GM19324 (cell line): ENCODE data around the gene KREMEN2.
"Not testable (repeated sequence)": the region's sequence is repeated elsewhere in the genome, so short reads cannot be mapped to it uniquely, and the experiment has no call there.

Source experiments
- ATAC-seq: cut with Tn5 transposase; IDR thresholded peaks from one replicate; pipeline ENCODE4 v1.9.1; 2021; ENCODE audit warnings: mild to moderate bottlenecking, moderate library complexity; ENCODE audit not compliant: unreplicated experiment, low FRiP score

KREMEN2 gene

DNA sequence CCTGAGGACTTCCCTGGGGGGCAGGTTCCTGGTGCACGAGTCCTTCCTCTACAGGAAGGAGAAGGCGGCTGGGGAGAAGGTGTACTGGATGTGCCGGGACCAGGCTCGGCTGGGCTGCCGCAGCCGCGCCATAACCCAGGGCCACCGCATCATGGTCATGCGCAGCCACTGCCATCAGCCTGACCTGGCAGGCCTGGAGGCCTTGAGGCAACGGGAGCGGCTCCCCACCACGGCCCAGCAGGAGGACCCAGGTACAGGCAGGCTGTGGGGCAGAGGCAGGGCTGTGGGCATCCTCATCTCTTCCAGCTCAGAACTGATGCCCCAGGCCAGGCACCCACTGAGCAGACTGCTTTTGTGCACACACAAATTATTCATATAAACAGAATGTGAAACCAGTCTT is 25.9 kb upstream of the KREMEN2 start:
- ATAC-seq, result no peak

DNA sequence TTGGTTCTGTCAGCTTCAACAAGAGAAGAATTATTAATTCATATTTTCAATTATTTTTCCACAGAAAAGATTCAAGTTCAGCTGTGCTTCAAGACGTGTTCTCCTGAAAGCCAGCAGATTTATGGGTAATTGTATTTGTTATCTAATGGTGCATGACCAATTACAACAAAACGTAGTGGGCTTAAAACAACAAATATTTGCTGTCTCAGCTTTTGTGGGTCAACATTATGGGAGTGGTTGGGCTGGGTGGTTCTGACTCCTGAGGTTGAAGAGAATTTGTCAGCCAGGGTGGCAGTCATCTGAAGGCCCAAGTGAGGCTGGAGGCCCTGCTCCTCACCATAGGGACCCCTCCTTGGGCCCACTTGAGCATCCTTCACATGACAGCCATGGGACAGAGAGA is 24.1 kb upstream of the KREMEN2 start:
- ATAC-seq, result no peak

DNA sequence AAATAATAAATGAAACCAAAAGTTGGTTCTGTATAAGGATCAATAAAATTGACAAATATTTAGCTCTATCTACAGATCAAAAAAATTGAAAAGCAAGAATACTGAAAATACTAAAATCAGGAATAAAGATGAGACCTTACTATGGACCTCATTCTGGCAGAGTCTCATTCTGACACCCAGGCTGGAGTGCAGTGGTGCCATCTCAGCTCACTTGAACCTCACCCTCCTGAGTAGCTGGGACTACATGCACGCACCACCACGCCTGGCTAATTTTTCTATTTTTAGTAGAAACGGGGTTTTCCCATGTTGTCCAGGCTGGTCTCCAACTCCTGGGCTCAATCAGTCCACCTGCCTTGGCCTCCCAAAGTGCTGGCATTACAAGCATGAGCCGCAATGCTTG is 22.0 kb upstream of the KREMEN2 start:
- no peak for ATAC-seq

DNA sequence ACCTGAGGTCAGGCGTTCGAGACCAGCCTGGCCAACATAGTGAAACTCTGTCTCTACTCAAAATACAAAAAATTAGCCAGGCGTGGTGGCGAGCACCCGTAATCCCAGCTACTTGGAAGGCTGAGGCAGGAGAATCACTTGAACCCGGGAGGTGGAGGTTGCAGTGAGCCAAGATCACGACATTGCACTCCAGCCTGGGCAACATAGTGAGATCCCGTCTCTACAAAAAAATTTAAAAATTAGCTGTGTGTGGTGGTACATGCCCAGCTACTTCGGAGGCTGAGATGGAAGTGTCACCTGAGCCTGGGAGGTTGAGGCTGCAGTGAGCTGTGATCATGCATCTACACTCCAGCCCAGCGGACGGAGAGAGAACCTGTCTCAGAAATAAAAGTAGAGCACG is 20.4 kb upstream of the KREMEN2 start:
- ATAC-seq, result not testable (repeated sequence)

DNA sequence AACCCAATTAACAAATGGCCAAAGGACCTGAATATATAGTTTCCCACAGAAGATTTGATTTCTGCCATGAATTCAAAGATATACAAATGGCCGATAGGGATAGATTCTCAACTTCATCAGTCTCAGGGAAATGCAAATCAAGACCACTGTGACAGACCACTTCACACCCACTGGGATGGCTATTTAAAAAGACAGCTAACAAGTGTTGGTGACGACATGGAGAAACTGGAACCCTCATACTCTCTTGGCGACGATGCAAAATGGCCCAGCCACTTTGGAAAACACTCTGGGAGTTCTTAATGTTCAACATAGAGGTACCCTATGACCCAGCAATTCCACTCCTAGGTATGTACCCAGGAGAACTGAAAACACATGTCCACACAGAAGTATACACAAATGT is 17.4 kb upstream of the KREMEN2 start:
- ATAC-seq, result no peak

DNA sequence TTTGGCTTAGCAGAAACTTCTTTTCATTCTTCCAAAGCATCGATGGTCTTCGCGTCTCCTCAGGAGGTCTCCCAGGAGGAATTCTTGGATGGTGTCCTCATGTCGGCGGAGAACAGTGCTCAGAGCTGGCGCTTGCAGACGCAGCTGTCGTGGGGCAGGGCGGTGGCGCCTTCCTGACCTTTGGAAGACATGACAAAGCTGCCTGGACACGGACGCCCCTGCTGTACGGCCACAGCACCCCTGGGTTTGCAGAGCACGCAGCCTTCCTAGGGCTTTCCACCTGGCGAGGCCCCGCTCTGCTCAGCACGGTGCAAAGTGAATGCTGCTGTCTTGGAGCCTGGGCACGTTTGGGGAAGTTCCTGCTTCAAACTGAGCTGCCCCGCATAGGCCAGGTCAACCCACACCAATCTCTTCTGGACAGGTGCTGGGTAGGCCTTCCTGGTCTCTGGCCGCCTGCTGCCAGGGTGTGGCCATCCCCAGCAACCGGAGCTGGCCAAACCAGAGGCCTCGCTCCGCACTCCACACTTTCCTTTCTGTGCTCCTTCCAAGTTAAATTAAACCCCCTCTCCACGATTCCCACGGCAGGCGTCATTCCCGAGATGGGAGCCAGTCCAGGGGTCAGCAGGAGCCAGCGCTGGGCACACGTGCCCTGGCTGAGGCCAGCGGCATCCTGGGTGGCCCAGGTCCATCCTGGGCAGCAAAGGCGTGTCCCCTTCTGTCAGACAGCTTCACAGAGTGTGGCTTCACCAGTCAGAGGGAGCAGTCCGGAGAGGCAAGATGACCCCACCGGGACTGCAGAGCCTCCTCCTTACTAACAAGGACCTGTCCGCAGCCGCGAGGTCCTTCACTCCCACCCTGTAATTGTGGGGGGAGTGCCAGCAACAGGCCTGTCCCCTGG is 15.0 kb upstream of the KREMEN2 start:
- ATAC-seq, result no peak

DNA sequence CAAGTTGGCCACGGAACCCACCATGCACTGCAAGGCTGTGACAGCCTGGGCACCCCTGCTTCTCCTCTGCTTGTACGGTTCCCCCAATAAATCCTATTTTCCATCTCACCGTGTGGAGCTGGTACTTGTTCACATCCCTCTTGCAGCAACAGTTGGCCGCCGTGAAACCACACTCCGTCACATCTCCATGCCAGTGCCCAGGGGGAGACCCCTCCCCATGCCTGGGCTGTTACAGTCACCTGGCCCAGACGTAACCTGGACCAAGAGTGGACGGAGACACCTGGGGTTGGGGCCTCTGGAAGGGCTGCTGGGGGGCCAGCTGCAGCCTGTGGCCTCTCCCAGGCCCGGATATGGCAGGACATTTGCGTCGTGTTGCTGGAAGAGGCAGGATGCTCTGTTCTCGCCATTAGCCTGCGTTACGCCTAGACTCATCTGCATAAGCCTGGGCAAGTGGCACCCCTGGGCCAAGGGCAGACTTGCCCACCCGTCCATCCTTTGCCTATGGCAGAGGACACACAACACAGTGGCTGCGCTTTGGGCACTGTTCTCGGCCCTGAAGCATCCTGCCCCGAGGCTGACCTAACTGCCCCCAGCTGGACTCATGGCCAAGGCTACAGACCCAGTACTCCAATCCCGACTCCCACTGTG is 14.2 kb upstream of the KREMEN2 start:
- no peak for ATAC-seq

DNA sequence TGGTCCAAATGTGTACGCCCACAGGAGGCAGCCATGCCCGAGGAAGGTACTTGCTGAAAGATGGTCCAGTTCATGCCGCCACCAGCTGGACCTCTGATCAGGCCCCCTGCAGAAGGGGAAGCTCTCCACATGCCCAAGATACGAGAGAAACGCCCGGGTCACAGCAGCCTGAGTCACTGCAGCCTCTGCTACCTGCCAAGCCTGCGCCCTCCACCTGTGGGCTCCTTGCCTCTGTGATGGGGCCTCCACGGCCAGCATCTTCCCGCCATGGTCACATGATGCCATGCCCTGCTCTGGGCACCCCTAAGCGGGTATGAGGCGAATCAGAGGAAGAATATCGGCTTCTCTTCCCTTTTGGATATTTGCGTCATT is 13.7 kb upstream of the KREMEN2 start:
- no peak for ATAC-seq

DNA sequence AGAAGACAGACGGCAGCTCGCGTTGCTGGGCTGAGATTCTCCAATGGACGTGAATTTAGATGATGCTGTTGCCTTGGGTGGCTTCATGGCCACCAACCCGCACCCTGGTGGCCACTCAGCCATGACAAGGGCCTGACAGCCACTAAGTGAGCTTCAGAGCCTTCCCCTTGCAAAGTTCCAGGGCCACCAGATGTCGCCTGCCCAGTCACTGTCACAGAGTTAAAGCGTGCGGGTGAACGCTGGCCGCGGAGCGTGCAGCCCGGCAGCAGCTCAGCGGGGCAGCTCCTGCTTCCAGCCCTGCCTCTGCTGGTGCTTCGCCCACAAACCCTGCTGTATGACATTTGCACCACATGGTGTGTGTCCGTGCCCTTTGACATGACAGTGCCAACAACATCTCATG is 13.3 kb upstream of the KREMEN2 start:
- ATAC-seq, result no peak

DNA sequence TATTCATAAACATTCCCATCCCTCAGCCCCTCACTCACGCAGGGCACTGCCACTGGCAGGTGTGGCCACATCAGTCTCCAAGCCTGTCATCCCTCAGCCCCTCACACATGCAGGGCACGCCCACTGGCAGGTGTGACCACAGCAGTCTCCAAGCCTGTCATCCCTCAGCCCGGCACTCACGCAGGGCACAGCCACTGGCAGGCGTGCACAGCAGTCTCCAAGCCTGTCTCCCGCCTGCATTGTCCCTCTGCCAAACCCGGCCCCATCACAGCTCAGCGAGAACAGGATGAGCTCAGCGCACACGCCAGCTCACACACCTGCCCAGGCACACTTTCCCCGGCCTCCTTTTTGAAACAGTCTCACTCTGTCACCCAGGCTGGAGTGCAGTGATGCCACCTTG is 11.4 kb upstream of the KREMEN2 start:
- ATAC-seq, result no peak

DNA sequence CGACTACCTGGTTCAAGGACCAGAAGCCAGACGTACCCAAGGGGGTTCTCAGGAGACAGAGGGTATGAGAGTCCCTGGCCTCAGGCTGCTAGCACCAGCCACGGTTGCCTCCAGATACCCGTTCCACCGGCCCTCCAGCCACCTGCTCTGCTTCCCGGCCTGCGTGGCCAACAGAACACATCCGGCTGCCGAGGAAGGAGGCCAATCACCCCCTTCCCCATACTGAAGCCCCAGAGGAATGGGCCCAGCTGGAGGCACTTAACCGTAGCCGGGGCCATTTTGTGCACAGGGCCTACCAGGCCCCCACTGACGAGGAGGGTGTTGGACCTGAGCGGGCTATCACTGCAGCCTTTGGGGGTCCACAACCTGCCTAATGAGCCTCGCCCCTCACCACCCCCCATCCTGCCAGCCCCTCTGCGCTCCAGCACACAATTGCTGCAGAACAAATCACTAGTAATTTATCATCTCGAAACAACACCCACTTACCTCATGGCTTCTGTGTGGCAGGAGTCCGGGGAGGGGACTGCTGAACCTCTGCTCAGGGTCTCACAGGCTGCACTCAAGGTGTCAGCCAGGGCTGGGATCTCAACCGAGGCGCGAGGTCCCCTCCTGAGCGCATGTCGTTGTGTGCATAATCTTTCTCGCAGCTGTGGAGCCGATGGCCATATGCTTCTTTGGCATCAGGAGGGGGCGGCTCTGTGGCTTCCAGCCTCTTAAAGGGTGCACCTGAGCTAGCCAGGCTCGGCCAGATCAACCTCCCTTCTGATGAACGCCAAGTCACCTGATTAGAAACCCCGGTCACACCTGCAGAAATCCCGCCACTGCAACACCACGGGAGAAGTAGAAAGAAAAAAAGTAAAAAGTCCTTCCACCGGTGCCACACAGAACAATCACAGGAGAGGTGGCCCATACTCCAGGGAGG is 10.1 kb upstream of the KREMEN2 start:
- no peak for ATAC-seq

DNA sequence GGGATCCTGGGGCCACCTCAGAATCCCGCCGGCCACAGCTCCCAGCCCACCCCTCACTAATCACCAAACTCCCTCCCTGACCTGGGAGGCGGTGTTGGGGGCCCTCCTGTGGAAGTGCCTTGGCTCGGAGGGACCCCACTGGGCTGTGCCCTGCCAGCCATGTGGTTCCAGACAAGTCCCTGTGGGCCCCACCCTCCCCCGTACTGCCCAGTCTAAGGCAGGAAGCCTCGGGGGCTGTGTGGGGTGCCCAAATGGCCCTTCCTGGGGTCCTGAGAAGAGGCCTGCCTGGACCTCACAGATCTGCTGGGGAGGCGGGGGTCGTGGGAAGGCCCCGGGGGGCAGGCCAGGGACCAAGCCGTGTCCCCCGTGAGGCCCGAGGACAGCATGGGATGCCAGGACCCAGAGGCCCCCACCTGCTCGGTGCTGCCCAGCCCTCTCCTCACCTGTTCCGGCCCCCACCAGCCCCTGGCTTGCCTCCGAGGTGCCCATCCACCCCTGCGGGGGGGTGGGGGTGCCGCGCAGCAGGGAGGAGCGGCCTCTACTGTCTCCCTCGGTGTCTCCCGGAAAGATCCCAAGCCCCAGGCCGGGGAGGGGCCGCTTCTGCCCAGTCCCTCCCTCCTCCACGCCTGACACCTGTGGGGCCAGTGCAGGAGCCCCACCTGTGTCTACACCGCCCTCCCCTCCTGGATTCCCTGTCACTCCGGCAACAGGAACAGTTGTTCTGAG is 9.3 kb upstream of the KREMEN2 start:
- ATAC-seq, result no peak

DNA sequence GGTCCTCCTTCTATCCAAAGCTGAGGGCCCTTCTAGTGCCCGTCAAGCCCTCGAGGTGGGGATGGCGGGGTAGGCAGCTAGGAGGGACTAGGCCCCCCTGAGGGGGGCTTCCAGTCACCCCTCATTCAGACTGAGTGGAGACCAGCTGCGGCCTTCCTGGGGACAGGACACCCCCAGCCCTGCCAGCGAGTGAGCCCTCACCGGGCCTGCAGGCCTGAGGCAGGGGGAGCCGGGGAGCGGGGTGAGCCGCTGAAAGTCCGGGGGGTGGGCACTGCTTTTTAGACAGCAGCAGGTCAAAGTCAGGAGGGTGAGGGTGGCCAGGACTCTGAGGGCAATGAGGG is 8.7 kb upstream of the KREMEN2 start:
- no peak for ATAC-seq

DNA sequence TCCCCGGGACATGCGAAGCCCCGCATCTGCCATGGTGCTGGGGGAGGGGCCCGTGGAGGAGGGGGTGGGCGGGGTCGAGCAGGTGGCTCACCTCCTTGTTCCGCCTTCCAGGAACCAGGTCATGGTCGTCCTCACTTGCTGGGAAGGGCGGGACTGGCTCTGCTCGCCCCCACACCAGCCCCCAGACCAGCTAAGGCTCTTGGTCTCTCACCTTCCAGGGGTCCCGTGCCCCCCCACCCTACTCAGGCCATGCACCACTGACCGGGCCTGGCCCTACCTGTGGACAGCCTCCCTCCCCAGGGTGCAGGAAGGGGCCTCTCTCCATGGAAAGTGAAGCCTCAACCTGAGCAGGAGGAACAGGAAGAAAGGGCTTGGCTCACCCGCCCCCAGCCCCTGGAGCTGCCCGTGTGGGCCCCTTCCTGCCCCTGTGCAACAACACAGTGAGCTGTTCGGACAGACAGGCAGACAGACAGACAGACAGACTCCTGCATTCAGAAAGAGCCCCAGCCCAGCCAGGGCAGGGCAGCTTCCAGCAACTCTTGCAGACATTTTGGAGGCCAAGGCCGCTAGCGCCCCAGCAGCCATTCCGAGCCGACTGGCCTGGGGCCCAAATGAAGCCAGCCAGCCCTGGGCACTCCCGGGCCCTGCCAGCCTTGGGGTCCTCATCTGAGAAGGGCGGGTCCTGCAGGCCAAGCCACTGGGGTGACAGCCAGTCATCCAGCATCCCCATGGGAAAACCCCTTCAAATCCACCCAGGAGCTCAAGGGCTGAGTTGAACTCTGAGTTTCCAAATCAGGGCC is 8.1 kb upstream of the KREMEN2 start:
- no peak for ATAC-seq

DNA sequence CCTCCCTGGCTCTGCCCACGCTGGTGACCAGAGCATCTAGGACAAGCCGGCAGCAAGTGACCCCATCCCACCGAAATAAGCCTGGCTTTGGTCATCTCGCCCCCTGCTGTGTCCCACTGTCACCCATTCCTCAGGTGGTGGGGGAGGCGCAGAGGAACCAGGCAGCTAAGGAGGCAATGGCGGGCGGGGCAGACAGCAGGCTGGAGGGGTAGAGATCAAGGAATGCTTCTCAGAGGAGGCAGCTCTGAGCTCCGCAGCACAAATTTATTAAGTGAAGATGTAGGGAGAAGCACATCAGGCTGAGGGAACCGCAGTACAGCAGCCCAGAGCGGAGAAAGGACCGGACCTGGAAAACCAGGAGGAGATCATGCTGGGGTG is 7.5 kb upstream of the KREMEN2 start:
- ATAC-seq, result no peak

DNA sequence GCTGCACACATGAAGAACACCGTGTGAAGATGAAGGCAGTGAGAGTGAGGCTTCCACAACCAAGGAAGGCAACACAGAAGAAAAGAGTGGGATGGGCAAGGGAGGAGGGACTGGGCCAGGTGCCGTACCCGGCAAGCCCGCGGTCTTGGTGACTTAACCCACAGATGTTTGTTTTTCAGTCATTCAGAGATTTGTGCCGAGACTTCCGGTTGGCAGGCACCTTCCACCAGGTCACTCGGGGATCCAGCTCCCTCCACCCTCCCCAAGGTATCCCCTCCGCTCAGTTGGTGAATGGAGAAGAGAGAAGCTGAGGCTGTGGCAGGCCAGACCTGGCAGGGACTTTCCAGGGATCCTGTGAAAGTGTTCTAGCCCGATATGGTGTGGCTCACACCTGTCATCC is 4.9 kb upstream of the KREMEN2 start:
- no peak for ATAC-seq

DNA sequence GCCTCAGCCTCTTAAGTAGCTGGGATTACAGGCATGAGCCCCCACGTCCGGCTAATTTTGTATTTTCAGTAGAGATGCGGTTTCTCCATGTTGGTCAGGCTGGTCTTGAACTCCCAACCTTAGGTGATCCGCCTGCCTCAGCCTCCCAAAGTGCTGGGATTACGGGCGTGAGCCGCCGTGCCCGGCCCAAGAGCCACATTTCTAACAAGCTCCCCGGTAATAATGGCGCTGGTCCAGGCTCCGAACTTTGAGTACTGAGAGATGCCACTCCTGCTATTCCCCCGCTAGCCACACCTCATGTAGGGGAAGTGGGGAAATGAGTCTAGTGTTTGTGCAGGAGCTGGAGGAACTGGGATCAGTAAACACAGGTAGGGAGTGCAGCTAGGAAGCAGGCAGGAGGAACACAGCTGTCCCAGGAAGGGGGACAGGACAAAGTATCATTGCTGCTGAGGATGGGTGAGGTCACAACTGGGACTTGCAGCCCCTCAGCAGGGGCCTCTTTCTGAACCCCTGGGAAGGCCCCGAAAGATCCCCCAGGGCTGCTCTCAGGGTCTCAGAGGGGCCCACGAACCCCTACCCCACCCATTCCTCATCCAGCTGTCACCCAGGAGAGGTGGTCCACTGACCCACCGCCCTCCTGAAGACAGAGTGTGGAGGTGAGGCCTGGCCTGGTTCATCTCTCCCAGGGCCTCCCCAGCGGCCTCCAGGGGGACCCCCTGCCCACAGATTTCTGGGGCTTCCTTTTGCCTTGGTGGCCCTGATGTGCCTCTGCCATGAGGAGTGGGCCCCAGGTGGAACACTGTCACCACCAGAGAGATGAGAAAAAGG is 3.7 kb upstream of the KREMEN2 start:
- no peak for ATAC-seq

DNA sequence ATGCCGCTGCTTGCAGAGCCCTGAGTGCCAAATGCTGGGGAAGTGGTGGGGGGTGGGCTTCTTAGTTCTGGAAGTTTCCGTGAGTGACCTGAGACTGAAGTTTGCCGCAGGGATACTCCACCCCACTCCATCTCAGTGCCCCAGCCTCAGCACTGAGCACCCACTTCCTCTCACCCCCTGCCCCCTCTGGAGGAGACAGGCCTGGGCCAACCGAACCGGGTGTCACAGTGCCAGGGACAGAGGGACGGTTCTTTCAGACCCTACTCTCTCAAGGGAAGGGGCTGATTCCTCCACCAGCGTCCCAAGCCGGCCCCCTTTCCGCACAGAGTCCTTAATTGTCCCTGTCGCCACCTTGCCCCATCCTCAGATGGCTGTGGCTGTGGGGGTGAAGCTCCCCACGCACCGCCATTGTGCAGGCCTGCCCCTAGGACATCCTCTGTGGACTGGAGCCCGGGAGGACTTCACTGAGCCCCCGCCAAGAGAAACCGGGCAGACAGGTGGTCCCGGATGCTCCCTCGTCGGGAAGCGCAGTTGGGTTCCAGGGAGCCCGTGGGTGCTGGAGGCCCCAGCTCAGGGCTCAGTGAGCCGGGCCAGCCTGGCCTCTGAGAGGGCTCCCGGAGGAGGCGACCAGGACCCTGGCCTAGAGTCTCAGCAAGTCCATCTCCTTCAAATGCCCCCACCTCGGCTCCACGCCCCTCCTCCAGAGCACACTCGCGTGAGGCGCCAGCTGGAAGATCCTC is 1.6 kb upstream of the KREMEN2 start:
- no peak for ATAC-seq
